ENCODE data around the gene TAC4.

GRCh38 chr17:49894761-49895160 lies 46.9 kb upstream of the TAC4 start:
- TF ChIP-seq CTCF (conservative IDR thresholded peaks at IDR 0.05) (no peak), ZFX (IDR thresholded peaks at IDR 0.05) (no peak)

Data from C4-2B (cell line).